GM19351 (cell line): Measurements from ENCODE around the gene SEMA6C.

Source experiments
- ATAC-seq: cut with Tn5 transposase; IDR thresholded peaks from one replicate; pipeline ENCODE4 v1.9.1; 2021; ENCODE audit warnings: mild to moderate bottlenecking, moderate library complexity; ENCODE audit not compliant: unreplicated experiment

Gene SEMA6C

DNA sequence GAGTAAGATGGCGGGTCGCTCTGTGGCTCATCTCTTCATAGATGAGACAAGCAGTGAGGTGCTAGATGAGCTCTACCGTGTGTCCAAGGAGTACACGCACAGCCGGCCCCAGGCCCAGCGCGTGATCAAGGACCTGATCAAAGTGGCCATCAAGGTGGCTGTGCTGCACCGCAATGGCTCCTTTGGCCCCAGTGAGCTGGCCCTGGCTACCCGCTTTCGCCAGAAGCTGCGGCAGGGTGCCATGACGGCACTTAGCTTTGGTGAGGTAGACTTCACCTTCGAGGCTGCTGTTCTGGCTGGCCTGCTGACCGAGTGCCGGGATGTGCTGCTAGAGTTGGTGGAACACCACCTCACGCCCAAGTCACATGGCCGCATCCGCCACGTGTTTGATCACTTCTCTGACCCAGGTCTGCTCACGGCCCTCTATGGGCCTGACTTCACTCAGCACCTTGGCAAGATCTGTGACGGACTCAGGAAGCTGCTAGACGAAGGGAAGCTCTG is 12.4 kb upstream of the SEMA6C start:
- no peak for ATAC-seq

DNA sequence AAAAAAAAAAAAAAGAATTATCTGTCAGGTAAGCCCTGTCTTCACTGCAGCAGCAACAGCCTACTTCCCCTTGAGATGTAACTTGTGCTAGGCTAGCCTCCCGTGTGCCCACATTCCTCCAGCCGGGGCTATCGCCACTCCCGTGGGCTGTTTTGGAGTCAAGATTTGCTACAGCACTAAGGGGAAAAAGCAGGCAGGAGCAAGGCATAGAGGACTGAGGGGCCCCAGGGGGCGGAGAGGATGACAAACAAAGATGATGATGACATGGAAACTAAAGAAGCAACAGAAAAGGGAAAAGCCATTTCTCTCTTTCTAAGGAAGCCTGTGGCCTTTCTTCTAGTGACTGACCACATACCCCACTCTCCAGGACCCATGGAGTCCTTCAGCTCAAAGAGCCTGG is 11.9 kb upstream of the SEMA6C start:
- no peak for ATAC-seq

DNA sequence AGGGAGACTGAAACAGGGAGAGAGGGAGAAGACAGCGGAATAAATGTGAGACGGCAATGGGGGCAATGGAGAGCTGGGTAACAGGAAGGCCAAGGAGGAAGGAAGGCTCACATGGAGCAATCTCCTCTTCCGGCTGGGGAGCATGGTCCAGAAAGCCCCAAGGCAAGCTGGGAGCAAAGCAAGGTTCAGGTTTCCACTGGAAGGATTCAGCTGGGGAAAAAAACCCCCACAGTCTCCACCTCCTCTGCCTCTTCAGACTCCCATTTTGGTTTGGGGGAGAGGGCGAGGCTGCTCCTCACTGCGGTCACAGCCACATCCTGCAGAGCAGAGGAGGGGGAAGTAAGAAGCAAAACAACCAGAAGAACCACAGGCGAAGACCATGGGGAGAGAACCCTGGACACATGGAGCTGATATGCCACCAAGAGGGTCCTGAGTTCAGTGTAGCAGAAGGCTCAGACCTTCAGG is 10.7 kb upstream of the SEMA6C start:
- no peak for ATAC-seq

DNA sequence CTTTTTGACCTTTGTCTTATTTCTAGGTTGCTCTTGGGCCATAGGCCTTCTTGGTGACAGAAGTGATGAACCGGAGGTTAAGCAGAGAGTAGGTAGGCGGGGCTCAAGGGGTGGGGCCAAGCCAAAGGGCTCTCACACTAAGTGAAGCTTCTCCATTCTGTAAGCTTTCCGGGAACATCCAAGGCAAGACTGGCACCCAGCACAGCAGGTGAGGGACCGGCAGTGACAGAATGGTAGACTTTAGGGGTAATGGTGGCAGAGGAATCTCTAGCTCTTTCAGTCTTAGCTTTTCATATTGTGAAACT is 10.0 kb upstream of the SEMA6C start, which contains the start of gene TNFAIP8L2:
TNFAIP8L2 (plus strand) TSS at position 135 of the 305 bp plus-strand sequence. CDS start 2,049 bp downstream, outside the sequence.
- ATAC-seq: peak; percentile 71

DNA sequence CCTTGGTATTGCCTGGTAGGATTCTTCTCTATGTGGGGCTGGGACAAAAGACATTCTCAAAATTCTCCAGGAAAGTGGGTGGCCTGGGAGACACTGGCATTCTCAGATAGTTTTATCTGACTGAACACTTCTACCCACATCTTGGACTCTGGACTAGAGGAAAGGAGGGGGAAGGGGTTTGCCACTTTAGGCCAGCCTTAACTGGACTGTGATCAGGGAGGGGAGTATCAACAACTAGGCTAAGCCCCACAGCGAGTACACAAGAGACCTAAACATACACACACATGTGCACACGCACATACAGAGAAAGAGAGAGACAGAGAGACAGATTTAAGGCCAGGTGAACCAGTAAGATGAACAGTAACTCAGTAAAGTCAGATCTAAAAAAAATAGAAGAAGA is 1.2 kb upstream of the SEMA6C start:
- ATAC-seq: no peak

DNA sequence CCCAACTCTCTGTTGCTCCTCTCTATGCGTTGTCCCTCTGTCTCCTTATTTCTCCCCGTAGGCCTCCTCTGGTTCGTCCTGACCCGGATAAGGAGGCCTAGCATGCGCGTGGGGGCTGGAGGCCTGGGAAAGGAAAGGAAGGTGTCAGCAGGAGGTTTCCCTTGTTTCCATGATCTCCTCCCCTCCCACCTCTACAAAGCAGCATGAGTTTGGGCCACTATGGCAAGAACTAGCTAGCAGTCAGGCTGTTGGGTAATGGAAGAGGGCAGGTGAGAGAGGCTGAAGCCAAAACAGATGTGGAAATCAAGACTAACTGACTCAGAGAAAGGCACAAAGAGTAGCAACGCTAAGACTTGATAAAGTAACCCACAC is 687 bp upstream of the SEMA6C start:
- ATAC-seq: no peak

DNA sequence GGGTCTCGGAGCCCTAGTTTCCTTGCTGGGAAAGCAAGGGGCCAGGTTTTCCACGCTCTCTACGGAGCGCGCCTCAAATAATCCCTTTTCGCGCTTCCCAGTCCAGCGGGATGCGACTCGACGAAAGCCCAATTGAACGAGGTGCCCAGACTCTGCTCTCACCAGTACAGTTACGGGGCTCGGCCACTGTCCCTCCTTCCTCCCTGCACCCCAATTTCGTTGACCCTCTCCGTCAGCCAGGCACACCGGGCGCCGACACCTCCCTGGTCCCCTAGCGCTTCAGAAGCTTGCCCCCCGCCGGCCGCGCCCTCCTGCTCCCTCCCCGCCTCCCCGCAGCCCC is 389 bp downstream of the SEMA6C start:
- peak; percentile 19 for ATAC-seq

DNA sequence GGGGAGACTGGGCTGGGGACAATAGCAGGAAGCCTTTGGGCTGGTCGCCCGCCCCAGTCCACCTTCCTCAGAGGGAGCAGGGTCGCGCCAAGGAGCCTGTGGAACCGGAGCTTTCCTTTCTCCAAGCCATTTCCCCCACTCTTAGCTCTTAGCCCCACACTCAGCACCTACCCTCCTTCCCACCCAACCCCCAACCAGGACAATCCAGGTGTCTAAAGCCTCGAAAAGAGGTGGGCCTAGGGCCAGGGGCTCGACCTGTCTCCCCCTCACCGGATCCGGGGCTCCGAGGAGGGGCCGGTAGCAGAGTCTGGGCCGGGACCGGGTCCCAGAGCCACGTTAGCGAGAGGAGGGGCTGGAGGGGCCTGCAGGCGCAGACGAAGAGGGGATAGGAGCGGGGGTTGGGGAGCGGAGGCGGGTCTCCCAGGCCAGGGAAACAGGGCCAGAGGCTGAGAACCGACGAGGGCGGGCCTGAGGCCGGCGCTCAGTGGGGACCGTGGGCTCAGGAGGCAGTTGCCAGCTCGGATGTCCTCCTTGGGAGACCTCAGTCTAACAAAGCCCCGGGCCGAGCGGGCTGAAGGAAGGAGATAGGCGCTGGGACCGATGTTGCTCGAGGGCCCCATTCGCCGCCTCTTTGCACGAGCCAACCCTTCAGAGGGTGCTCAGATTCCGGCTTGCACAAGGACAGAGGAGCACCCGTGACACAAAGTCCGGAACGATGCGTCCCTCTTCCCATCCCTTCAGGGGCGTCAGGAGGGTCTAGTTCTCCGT is 943 bp downstream of the SEMA6C start:
- no peak for ATAC-seq

DNA sequence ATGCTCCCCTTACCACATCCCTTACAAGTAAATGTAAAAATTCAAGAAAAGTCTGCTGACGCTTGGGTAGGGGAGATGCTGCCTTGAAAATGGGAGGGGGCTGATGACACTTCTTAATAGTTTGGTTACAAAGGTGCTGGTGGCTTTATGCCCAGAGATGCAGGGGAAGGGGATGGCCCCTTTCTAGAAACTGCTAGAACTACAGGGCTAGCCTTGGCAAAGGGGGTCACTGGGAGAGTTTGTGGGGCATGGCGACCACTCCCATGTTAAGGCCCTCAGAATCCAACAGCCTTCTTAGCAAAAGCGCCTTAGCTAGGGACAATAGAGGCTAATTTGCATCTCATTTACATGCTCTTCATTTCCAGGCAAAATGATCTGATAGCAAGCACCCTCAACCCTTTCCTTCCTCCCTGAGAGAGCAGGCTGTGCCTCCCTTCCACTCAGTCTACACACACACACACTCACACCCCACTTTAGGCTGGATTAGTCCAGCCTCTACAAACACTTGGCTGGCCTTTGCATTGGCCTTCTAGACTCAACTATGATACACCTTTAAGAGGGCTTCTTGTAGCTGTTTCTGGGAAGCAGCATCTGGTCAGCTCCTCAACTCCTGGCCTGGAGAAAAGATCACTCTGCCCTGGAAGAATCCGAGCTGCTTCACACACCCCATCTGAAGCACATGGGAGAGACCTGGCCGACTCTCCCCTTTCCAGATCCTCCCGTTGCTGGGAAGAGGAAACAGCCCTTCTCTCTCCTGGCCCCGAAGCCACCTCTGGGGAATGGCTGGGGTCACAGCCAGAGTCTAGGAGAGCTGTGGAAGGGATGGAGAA is 1.7 kb downstream of the SEMA6C start:
- ATAC-seq: no peak

DNA sequence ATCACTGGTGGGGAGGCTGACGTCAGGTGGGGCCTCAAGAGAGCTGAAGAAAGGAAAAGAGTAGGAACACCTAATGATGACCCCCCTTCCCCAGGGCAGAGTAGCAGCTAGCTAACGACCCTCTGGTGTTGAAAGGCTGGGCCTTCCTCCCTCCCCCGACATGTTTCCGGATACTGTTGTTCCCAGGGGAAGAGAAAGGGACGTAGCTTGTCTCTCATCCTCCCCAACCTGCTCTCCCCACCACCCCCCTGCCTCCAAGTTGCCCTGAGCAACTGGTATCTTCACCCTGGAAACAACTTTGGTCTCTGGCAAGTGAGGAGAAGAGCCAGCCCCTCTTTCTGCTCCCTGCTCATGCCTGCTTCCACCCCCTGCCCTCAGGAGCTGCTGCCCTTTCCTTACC is 2.4 kb downstream of the SEMA6C start:
- no peak for ATAC-seq

DNA sequence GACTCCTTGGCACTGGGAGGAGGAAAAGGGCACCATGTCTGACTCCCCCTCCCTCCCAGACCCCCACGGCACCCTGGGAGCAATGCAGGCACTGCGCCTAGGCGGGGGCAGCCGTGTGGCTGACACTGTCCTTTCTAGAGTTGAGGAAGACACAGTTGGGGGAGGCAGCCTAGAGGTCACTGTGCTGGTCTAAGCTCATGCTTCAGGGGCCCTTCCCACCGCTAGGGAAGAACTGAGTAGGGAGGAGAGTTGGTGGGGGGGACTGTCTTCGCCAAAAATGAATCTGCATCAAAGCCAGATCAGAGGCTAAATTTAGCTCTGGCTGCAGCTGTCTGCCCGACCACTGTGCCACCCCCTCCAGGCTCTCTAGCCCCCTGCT is 3.4 kb downstream of the SEMA6C start:
- ATAC-seq: no peak

DNA sequence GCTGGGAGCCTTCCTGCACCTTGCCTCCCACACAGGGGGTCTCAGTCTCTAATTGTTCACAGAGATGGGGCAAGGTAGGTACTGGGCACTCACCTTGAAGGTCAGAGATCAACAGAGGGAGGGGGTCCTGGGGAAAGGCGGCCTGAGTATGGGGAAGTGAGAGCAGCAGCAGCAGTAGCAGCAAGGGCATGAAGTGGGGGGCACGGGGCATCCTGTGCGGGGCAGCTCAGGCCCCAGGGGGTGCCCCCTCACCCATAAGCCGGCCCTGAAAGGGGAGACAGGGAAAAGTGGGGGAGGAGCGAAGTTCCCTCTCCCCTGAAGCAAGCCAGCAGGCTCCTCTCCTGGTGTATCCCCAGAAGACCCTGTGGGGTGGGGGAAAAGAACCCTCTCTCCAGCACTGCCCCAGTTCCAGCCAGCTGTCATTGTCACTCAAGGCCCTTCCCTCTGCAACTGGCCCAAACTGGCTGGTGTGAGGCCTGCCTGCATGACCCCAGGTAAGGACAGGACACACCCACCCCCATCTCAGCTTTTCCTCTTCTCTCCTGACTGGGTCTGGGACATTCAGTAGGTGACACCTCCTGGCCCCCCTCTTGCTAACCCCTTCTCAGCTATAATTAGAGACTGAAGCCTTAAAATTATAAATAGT is 3.9 kb downstream of the SEMA6C start:
- no peak for ATAC-seq

DNA sequence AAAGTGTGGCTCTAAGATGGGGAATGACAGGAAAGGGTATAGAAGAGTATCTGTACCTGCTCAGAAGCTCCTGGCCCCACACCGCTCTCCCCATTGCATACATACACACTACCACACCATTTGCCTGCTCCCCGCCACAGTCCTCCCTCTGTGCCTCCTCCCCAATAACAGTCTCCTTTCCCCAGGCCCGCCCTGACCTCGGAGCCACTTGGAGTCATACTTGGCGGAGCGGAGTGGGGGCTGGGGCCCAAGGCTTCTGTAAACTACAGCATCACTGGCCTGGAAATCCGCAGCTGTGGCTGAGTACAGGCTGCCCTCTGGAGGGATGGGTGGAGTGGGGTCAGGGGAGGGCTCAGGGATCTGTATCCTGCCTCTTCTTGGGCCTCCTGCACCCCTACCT is 8.6 kb downstream of the SEMA6C start:
- ATAC-seq: no peak

DNA sequence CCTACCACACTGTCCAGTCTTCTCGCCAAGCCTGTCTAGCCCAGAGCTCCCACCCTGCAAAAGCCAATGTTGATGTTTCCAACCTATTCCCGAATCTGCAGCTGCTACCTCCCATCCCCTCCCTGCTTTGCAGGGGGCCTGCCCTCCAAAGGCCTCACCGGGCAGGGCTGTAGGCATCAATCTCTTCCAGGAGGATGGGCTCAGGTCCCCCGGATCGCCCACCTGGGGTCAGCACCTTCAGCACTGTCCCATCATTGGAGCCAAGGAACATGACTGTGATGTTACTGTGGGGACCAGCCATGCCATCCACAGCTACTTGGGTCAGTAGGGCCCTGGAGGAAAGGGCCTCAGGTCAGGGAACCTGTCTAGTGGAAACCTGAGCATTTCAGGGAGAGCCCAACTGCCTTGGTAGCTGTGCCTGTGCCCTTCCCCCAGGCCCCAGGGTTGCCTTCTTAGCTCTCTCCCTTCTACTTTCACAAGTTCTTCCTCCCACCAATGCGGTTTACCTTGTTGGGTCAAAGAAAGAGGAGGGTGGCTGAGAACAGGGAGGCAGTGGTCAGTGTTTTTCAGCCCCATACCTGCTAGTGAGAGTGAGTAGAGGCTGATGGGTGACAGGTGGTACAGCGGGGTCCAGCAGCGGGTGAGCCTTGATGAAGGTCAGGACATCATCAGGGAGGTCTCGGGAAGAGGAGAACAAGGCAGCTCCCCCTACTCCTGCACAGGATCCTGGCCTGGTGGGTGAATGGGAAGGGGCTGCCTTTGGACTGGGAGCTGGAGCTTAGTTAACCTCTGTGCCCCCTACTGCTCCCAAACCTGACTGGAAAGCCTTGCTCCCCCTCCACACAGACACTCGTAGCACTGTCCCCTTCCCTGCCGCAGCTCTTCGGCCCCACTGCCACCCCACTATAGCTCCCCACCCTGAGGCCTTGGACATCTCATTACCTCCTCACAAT is 10.7 kb downstream of the SEMA6C start:
- no peak for ATAC-seq

DNA sequence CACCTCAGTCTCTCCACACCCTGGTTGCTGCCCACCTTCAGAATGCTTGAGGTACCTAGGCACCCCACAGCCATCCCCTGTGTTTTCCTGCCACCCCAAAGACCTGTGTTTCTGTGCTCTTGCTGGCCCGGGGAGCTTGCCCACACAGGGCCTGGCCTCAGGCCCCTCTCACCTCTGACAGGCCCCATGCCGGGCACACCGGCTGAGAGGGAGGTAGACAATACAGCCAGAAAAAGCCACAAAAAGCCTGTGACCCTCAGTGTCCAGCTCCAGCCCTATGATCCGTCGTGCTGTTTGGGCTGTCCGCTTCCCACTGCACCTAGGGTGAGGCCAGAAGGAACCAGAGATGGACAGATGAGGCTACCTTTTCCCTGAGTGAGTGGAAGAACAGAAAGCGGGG is 11.4 kb downstream of the SEMA6C start:
- ATAC-seq: no peak

DNA sequence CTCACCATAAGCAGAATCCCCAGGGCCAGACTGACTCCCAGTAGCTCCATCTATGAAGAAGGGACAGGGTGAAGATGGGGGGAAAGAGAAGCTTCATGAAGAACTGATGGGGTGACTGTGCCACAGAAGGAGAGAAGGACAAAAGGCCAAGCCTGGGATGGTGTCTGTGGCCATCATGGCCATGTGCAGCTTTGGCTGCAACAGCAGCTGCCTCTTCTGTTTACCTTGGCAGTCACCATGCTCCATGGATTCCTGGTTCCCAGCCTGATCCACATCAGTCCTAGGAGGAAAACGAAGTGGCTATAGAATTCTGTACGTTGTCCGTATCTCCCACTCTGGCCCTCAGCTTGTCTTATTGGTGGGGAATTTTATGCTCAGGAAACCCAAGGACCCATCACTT is 12.0 kb downstream of the SEMA6C start:
- ATAC-seq: no peak

DNA sequence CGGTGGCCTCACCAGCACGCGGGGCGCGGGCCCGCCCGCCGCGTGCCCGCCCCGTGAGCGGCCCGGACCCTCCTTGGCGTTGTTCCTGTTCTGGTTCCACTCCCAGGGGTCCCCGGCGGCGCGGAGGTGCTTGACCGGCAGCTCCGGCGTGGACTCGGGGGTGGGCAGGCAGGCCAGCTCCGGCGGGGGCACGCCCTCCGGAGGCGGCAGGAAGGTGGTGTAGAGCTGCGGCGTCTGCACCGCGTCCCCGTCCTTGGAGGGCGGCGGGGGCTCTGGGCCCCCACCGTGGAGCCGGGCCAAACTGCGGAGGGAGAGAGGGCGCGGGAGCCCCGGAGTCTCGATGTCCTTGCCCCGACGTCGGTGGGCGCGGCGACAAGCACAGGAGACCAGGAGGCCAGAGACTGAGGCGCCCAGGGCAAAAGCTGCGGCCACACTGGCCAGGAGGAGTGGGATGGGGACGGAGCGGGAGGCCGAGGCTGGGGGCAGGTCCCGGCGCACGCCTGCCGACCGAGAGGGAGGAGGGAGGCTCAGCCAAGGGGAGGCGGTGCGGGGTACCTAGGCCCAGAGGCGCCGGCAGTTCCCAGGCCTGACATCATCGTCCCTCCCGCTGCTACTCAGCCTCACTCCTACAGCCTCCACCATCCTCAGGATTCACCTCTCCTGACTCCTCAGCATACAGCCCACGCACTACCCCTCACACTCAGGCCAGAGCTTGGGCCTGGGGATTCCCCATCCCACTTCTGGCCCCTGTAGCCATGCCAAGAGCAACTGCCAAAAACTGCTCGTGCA is 13.2 kb downstream of the SEMA6C start:
- ATAC-seq: no peak

DNA sequence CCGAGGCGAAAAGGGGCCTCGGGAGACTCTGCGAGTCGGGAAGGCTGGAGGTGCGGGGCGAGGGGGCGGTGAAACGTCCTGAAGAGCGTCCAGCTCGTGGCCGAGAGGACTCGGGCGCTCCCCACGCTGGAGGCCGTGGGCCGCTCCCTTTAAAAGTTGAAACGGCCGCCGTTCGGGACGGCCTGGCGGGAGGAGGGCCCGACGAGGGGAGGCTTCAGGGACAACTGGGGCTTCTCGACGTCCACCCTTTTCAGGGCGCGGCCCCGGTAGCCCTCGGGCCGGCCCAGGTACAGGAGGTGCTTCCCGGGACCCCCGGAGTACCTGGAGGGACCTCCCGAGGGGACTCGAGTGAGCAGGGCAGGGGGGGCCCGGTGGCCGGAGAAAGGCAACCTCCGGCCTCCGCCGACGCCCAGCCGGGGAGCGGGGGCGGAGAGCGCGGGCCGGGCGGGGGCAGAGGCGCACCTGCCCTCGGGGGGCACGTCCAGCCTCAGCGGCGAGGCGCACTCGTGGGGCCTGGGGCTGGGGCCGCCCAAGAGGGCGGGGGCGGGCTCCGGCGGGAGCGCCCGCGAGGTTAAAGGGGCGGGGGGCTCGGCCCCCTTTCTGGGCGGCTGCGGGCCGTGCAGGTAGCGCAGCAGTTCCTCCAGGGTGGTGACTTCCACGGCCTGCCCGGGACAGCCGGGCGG is 14.0 kb downstream of the SEMA6C start:
- no peak for ATAC-seq

DNA sequence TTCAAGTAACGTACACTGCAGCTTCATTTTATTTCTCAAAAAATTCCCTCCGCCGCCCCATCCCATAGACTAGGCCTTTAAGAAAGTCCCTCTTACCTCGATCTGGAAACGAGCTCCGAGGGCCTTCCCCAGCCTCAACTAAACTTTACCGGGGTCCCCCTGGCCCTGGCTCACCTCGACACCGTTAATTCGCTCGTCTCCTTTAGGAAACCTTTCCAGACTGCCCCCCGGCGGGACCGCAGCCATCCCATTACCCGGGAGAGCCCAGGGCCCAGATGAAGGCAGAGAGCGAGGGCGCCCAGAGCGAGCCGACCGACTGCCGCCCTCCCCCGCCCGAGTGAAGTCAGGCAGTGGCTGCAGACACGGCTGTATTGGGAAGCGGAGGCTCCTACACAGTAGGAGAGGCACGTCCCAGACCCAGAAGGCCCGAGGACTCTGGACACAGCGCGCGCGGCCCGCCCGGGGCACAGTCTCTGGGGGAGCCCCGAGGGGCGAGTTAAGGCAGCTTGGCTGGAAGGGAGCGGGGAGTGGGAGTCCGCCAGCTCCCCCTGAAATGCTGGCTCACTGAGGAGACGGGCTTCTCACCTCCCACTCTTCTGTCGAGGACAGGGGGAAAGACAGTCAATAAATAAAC is 14.6 kb downstream of the SEMA6C start:
- no peak for ATAC-seq
